Ishikawa (cell line): ENCODE data around the gene RPL23.

ENCODE experiments used
- CEBPB ChIP-seq: IDR thresholded peaks from 2 replicates; pipeline ENCODE4 v1.6.1; 2012
- CREB1 ChIP-seq: IDR thresholded peaks from 2 replicates; pipeline ENCODE4 v1.6.1; 2012; ENCODE audit warnings: low read depth
- EGR1 ChIP-seq: IDR thresholded peaks from 2 replicates; pipeline ENCODE4 v1.6.1; 2012
- EP300 ChIP-seq: IDR thresholded peaks from 2 replicates; pipeline ENCODE4 v1.6.1; 2012; ENCODE audit warnings: borderline replicate concordance
- FOXM1 ChIP-seq: IDR thresholded peaks from 2 replicates; pipeline ENCODE4 v1.6.1; 2012; ENCODE audit warnings: low read depth, borderline replicate concordance
- RAD21 ChIP-seq: IDR thresholded peaks from 2 replicates; pipeline ENCODE4 v1.6.1; 2012; ENCODE audit warnings: low read depth
- TAF1 ChIP-seq: IDR thresholded peaks from 2 replicates; pipeline ENCODE4 v1.6.1; 2012; ENCODE audit warnings: low read depth, mild to moderate bottlenecking
- TCF12 ChIP-seq: IDR thresholded peaks from 2 replicates; pipeline ENCODE4 v1.6.1; 2012; ENCODE audit warnings: low read depth
- TEAD4 ChIP-seq: IDR thresholded peaks from 2 replicates; pipeline ENCODE4 v1.6.1; 2012
- USF1 ChIP-seq: IDR thresholded peaks from 2 replicates; pipeline ENCODE4 v1.6.1; 2012
- YY1 ChIP-seq: IDR thresholded peaks from 2 replicates; pipeline ENCODE4 v1.6.1; 2012; ENCODE audit warnings: low read depth
- ZBTB7A ChIP-seq: IDR thresholded peaks from 2 replicates; pipeline ENCODE4 v1.6.1; 2012; ENCODE audit warnings: low read depth
- TF ChIP-seq, protein P1 (sequence below): IDR thresholded peaks from 2 replicates; pipeline ENCODE4 v1.6.1; 2012
- TF ChIP-seq, protein P2 (sequence below): IDR thresholded peaks from 2 replicates; pipeline ENCODE4 v1.6.1; 2012; ENCODE audit warnings: low read depth, mild to moderate bottlenecking

DNA sequence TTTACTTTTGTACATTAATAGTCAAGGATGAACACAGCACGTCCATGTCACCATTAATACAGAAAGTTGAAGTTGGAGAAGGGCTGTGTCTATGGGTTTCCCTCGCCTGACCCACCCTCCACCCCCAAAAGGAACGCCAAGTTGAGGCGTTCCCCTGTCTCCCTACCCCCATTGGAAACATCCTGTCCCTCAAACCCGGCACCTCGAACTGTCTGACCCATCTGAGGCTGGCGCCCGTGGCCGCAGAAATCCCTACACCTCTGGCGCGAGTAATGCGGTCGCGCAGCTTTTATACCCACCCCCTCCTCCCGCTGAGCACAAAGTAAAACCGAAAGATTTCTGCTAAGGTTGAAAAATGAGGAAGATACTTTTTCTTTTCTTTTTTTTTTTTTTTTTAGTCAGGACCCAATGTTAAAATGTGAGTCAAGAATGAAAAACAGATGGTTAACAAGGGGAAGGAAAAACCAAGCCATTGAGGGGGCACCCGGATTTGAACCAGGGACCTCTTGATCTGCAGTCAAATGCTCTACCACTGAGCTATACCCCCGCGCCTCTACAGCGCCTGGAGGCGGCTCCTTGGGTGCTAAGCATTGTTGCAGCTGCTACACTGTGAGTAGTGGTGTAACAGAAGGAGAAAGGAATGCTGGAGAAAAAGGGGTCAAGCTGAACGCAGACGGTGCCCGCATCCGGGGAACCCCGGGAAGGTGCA is 15.4 kb upstream of the RPL23 start:
- TF ChIP-seq TAF1 = no peak; the same call in 1 of the 2 replicates
- peak; percentile 89 for TF ChIP-seq TEAD4
- TF ChIP-seq FOXM1 = no peak
- TF ChIP-seq, protein P1, sequence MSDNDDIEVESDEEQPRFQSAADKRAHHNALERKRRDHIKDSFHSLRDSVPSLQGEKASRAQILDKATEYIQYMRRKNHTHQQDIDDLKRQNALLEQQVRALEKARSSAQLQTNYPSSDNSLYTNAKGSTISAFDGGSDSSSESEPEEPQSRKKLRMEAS = no peak; the same call in 1 of the 2 replicates
- TF ChIP-seq, protein P2, sequence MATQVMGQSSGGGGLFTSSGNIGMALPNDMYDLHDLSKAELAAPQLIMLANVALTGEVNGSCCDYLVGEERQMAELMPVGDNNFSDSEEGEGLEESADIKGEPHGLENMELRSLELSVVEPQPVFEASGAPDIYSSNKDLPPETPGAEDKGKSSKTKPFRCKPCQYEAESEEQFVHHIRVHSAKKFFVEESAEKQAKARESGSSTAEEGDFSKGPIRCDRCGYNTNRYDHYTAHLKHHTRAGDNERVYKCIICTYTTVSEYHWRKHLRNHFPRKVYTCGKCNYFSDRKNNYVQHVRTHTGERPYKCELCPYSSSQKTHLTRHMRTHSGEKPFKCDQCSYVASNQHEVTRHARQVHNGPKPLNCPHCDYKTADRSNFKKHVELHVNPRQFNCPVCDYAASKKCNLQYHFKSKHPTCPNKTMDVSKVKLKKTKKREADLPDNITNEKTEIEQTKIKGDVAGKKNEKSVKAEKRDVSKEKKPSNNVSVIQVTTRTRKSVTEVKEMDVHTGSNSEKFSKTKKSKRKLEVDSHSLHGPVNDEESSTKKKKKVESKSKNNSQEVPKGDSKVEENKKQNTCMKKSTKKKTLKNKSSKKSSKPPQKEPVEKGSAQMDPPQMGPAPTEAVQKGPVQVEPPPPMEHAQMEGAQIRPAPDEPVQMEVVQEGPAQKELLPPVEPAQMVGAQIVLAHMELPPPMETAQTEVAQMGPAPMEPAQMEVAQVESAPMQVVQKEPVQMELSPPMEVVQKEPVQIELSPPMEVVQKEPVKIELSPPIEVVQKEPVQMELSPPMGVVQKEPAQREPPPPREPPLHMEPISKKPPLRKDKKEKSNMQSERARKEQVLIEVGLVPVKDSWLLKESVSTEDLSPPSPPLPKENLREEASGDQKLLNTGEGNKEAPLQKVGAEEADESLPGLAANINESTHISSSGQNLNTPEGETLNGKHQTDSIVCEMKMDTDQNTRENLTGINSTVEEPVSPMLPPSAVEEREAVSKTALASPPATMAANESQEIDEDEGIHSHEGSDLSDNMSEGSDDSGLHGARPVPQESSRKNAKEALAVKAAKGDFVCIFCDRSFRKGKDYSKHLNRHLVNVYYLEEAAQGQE = no peak
- no peak for TF ChIP-seq EGR1
- TF ChIP-seq RAD21 = no peak
- TF ChIP-seq TCF12 = peak; percentile 58
- peak; percentile 27; the same call in 1 of the 2 replicates for TF ChIP-seq CEBPB
- TF ChIP-seq EP300 = no peak; the same call in 1 of the 2 replicates
- no peak for TF ChIP-seq YY1
- TF ChIP-seq USF1 = no peak
- TF ChIP-seq CREB1 = no peak; the same call in 1 of the 2 replicates
- no peak for TF ChIP-seq ZBTB7A
